Measurements from ENCODE around the gene POLD3.

- TF ChIP-seq CTCF (IDR thresholded peaks at IDR 0.05) (no peak), POLR2A (IDR thresholded peaks at IDR 0.05) (no peak), EP300 (IDR thresholded peaks at IDR 0.05) (no peak)
Observed at GRCh38 chr11:74546752-74547151, 45.6 kb upstream of the POLD3 start.

Measured in tibial nerve (tissue), 4 donors.